DMS153 treated with DMSO at 0.1 percent for 48 hours (cell line): ENCODE measurements around the gene UBE2E2.
"Not testable (repeated sequence)": the region's sequence is repeated elsewhere in the genome, so short reads cannot be mapped to it uniquely, and the experiment has no call there.

ENCODE experiments used
- DNase-seq: peaks from one replicate; lab custom pipeline; 2025; ENCODE audit not compliant: unreplicated experiment; lab: John Stamatoyannopoulos, UW

UBE2E2 gene

DNA sequence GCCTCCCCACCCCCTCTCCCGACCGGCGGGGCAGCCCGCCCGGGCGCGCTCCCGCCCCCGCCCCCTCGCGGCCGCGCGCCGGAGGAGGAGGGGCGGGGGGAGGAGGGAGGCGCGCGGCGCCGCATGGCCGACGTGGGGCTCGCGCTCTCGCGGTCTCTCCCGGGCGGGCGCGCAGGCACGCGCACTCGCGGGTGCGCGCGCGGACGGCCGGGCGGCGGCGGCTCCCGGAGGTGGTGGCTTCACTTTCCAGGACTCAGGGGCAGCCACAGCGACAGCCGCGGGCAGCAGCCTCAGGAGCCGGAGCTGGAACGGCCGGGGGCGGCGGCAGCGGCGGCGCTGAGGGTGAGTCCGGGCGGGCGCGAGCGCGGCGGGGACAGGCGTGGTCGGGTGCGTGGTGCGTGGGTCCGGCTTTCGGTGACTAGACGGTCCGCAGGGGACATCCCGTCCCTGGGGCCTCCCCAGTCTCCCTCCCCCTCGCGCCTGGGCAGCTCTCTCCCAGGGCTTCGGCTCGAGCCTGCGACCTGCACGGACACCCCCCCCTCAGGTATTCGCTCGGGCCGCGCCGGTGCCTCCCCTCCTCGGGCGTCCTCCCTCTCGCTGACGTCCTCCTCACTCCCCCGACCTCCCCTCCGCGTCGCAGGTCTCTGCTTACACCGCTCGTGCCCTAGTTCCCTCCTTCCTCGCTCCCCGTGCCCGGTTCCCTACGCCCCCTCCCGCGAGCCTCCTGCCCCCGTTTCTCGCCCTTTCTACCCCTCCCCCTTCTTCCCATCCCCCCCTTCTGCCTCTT lies at the start of gene UBE2E2:
UBE2E2 (plus strand) TSS at position 407 of the 787 bp plus-strand sequence.
- no peak for DNase-seq

DNA sequence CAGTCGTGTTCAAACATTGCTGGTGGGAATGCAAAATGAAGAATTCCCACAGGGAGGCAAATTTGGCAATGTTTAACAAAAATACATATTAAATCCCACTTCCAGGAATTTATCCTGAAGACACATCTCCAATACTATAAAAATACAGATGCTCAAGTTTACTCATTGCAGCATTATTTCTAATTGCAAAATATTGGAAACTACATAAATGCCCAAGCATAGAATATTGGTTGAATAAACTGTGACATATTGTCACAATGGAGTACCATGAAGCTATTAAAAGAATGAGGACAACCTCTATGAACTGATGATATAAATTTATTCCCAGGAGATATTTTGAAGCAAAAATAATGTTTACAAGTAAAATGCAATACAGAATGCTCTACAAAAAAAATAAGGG lies 49.7 kb upstream of the UBE2E2 start:
- DNase-seq, result no peak

DNA sequence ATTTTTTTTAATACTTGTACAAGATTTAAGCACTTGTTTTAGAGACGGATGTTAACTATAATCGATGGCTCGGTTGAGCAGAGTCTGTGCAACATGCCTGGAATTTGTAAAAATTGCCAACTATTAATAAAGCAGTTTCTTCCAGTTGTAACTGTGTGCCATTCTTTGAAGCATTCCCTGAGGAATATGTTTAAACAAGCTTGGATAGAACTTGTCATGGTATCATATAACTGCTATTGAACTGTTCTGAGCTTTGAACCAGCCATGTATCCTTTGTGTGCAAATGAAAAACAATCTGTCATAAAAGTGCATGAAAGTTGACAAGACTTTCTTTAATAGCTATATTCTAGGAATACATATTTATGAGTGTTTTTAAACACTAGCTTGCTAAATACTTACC lies 45.8 kb upstream of the UBE2E2 start:
- DNase-seq, result no peak

DNA sequence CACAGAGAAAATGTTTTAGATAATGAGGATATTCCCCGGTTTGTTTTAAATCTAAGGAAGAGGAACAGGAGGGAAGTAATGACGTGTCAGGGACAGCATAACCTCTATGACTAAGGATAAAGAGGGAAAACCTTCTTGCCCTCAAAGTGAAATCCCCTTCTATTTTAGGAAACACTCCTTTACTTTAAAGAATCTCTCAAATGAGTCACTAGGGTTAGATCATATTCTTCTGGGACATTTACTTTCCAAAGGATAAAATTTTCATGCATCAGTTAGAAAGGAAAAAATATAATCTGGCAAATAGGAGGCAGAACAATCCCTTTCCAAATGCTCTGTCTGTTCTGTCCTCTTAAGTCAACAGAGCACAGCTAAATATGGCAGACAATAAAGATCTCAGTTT lies 43.2 kb upstream of the UBE2E2 start:
- no peak for DNase-seq

DNA sequence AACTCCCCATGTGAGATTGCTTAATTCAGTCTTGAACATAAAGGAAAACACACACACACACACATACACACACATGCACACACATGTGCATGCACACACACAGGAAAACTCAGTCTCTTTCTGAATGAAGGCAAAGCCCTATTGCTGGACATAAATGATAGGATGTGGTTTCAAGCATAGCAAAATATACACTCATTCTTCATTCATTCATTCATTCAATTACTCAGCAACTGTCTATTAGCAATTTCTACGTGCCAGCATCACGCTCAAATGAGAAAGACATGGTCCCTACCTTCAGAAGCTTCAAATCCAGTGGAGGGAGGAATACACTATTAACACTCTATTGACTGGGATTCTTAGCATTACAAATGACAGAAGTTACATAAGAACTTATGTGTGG lies 41.8 kb upstream of the UBE2E2 start:
- no peak for DNase-seq

DNA sequence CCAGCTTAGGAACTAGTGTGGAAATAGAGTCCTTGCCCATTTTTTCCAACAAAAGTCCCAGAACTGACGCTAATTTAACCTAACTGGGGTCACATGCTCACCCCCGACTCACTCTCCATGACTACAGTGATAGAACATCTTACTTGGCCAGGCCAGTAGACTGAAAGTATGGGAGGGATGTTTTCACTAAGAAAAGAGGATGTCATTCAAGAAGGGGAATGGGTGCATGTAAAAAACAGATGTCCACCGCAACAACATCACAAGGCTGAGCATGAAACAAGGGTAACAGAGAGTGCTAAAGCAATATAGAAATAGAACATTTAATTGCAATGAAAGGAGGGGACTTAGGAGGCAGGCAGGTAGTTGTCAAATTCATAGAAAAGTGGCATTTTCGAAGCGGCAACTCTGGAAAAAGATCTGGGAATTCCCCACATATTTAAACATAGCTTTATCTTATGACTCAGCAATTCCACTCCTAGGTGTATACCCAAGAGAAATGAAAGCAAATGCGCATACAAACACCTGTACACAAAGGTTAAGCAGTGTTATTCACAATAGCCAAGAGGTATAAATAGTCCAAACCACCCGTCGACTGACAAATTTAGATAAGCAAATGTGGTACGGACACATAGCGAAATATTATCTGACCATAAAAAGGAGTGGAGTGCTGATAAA lies 41.1 kb upstream of the UBE2E2 start:
- no peak for DNase-seq

DNA sequence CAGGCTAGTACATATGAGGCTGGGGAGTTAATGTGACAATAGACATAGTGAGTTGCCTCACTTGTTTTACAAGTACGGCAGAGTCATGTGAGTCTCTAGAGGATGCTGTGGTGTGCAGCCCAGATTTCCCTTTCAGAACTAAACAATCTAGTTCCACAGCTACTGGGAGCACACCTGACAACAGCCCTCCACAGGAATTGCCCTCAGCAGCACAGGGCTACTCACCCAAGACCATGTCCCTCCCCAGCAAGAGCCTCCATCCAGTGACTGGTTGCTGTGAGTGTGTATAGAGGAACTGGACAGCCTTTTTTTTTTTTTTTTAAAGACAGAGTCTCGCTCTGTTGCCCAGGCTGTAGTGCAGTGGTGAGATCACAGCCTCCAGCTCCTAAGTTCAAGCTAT lies 40.2 kb upstream of the UBE2E2 start:
- DNase-seq, result no peak

DNA sequence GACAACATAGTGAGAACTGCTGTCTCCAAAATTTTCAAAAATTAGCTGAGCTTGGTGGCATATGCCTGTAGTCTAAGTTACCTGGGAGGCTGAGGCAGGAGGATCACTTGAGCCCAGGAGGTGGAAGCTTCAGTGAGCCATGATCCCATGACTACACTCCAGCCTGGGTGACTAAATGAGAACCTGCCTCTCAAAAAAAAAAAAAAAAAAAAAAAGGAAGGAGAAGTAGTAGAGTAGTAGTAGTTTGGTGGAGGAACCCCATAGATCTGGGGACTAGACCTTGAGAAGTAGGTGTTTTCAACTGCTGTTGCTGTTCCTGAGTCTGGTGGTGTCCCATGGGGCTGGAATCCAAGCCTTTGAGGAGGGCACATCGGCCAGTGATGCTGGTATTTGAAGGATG lies 38.4 kb upstream of the UBE2E2 start:
- DNase-seq, result no peak

DNA sequence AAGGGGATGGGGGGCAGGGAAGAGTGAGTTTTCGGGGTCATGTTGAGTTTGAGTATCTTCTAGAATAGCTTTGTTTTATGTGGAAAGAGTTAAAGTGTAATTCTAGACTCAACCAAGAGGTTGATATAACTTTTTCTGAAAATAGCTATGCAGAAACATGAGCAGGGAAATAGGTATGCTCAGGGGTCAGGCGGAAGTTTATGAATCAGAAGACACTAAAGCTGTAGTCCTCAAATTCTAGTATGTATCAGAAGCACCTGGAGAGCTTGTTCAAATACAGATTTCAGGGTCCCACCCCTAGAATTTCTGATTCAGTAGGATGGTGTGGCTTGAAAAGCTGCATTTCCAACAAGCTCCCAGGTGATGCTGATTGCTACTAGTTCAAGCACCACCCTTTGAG lies 37.6 kb upstream of the UBE2E2 start:
- DNase-seq, result no peak

DNA sequence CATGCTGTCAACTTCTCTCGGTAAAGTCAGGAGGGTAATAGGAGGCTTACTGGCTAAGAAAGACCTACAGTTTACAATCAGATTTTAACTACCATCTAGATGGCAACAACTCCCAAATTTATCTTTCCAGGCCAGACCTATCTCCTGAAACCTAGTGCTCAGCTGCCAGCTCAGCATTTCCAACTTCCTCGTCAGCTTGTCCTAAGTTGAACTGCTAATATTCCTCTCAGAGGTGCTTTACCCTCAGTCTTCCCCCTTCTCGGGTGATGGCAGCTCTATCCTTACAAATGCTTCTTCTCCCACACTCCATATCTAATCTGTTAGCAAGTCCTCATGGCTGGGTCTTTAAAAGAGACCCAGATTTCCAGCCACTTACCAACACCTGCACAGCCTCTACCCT lies 36.9 kb upstream of the UBE2E2 start:
- no peak for DNase-seq

DNA sequence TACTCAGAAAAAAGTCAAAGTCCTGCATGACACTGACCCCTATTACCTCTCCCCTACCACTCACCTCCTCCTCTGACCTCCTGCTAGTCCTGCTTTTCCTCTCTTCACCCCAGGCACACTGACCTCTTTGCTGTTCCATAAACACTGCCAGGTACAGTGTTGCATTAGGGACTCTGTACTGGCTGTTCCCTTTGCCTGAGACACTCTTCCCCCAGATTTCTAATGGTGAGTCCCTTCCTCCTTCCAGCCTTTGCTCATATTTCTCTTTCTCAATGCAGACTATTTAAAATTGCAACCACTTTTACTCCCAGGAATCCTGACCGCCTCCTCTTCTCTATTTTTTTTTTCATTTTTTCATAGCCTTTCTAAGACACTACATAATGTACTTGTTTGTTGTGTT lies 36.3 kb upstream of the UBE2E2 start:
- no peak for DNase-seq

DNA sequence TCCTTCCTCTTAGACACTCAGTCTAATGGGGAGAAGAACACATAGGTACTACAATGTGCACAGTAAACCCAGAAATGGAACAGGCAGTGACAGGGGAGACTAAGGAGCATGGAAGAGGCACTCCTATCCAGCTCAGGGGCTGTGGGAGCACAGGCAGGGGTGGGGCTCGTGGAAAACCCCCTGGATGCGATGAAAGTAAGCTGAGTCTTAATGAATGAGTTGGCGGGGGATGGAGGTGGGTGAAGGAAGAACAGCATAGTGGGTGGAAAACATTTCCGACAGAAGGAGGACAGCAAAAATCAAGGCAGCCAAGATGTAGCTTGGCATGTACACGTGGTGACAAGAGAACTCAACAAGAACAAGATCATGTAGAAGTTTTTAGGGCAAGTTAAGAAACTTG lies 33.6 kb upstream of the UBE2E2 start:
- DNase-seq, result no peak

DNA sequence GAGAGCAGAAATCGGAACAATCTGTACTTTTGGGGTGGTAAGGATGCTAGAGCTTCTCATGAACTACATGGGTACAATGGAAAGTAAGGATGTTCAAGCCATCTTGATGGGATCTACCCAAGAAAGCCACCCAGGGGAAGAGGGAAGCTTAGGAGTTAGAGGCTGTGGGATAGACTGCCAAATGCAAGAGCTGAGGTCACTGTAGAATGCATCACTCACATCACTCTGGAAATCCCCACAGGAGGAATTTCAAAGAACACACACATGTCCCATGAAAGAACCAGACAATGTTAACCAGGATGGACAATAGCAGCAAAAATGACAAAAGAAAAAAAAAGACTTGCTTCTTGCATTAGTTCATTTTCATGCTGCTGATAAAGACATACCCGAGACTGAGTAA lies 32.8 kb upstream of the UBE2E2 start:
- DNase-seq, result no peak

DNA sequence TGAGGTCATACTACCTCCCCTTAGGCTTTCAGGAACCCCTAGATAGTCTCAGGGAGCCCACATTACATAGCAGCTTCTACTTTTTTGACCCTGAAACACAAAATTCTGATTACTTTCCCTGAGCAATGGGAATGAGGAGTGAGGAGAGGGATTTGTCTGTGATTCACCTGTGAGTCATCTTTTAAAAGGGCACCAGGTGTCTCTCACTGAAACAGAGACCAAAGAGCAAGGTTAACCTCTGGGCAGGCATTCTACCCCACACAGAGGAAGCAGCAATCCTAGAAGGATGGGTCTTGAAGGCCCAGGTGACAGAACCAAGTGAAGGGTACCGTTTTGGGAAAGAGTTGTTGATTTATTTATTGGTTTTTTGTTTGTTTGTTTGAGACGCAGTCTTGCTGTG lies 31.1 kb upstream of the UBE2E2 start:
- DNase-seq, result no peak

DNA sequence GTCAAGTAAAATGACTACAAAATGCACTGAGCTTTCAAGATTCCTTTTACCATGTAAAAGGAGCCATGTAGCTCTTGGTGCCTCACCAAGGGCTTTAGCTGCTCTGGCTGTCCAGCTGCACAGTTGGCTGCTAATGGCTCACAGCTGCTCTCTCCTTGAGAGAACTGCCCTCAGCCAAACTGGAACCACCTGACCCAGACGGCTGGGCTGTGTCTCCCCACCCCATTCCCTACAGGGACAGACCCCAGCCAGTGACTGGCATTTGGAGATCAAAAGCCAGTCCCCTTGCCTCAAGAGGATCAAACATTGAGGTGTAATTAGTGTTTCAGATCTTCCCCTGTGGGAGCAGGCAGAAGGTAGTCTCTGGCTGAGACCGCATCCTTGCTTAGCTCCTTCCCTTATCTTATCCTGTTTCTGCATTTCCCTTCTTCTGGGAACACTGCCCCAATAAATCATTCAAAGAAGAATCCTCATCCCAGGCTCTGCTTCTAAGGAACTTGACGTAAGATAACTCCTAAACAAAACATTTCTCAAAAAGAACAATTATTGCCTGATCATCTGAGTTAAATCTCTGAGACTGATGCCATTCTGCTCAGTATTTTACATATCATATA lies 28.6 kb upstream of the UBE2E2 start:
- no peak for DNase-seq

DNA sequence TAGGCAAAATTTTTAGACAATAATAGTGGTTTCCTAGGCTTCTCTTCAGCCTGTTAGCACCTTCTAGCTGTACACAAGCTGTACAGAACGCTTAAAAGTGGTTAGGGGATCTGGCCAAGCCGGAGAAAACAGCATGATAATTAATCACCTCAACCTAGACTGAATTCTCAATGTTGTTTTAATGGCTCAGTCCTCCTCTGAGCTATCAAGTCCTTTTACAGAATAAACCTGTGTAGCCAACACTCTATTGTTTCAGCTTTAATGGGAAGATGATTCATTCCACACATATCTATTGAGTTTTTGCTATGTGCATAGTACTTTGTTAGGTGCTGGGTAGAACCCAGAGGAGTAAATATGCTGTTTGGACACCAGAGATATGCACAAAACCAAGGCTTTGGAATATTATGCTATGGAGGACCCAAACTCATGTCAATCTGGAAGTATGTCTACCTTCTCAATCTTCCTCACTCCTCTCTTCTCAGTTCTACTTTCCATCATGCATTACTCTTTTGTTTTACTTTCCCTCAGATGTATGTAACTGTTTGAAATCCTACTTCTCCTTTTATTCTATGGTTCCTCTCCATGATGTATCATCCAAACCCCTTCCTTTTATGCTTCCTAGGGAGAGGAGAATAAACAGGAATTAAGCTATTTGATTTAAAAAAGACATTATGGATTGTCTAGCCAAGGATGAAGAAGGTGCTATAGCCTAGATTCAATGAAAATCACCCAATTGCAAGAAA lies 27.6 kb upstream of the UBE2E2 start:
- DNase-seq, result no peak

DNA sequence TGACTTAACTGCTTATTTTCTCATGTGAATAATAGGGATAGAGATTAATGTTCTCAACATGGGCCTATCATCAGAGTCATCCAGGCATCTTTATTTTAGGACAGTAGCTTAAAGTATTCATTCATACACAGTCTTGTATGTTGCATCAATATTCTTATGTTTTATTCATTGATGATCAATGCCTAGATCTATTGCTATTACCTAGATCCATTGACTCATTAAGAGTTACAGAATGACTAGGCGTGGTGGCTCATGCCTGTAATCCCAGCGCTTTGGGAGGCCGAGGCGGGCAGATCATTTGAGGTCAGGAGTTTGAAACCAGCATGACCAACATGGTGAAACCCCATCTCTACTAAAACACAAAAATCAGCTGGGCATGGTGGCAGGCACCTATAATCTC lies 26.3 kb upstream of the UBE2E2 start:
- not testable (repeated sequence) for DNase-seq

DNA sequence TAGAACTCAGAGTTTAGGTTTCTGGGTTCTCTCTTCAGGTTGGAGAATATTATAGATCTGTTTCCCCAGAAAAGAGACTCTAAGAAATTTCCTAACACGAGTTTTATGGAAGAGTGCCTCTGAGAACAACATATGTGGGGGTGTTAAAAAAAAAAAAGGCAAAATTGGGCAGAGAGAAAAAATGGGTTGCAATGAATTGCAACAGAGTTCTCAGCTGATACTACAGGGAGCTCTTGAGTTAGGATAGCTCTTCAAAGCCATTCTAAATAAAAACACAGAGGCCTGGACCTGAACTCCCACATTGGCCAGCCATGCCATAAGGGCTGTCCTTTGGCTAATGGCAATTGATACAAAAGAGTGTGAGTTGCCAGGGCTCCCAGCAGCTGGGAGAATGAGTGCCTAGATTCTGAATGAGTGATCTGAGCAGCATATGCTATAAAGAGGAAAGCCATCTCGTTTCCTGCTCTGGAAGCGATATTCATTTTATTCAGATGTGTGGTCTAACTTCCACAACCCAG lies 20.1 kb upstream of the UBE2E2 start:
- no peak for DNase-seq

DNA sequence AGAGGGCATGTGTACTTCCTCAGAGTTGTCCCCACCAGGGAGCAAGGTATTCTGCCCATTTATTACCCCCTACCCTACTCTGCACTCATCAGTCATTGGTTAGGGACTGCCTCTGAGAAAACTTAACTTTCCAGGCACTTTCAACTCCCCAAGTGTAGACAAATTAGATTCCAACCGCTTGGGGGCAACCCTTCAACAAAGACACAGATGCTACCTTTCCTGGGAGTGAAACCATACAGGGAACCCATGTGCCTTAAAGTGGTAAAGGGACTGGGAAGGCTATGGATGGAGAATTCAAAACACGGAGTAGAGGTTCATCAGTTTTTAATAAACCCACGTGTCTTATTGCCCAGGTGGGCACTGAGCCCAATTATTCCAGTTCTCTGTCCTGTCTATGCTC lies 19.4 kb upstream of the UBE2E2 start:
- DNase-seq, result no peak

DNA sequence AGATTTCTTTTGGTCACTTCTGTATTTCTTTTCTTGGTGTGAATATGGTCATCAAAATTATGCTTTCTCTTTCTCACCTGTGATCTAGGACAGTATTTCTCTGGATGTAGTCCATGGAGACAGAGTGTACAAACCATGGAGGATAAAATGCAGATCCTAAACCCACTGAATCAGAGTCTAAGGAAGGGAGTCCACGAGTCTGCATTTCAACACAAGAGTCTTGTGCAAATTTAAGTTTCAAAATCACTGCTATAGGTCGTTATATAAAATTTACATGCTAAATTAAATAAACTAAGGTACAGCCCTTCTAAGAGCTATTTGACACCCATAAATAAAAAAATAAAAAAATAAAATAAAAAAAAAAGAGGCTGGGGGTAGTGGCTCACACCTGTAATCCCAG lies 17.3 kb upstream of the UBE2E2 start:
- DNase-seq, result no peak

DNA sequence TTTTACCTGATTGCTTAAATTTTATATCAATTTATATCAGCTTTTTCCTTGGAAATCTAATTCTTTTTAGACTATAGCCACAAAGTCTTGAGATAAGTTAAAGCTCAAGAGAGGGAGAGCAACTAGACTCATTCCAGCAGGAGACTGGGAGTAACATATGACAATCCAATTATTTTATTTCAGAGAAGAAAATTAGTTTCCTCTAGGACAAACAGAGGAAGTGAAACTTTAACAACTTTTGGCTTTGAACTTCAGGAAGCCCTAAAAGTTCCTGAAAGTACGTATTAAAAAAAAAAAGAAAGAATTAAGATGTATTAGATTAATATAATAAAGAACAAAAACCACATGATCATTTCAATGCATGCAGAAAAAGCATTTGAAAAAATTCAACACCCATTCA lies 13.9 kb upstream of the UBE2E2 start:
- no peak for DNase-seq
